Measurements from ENCODE around the gene IFNL4.

DNA sequence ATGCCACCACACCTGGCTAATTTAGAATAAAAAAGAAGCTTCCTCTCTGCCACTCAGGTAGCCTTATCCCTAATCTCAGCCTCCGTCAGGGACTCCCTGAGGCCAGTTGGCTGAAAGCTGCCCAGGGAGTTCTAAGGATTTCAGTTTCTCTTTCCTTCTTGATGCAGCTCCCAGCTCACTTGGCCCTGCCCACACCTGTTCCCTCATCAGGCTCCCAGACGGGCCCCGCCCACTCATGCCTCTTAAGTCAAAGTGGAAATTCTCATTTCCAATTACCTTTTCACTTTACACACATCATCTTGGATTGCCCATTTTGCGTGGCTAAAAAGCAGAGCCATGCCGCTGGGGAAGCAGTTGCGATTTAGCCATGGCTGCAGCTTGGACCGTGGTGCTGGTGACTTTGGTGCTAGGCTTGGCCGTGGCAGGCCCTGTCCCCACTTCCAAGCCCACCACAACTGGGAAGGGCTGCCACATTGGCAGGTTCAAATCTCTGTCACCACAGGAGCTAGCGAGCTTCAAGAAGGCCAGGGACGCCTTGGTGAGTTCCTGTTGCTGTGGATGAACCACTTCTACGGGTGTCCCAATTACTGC lies 47.5 kb upstream of the IFNL4 start, which contains the start of gene IFNL1:
- TF ChIP-seq PATZ1 (CRISPR knock-in tag; IDR thresholded peaks at IDR 0.05; ENCODE audit: borderline replicate concordance) (no peak), ARNTL (CRISPR knock-in tag; IDR thresholded peaks at IDR 0.05; ENCODE audit: borderline replicate concordance, low read depth) (no peak), ZFP3 (CRISPR knock-in tag; IDR thresholded peaks at IDR 0.05) (no peak), OSR1 (CRISPR knock-in tag; IDR thresholded peaks at IDR 0.05) (no peak), POU6F1 (CRISPR knock-in tag; IDR thresholded peaks at IDR 0.05; ENCODE audit: borderline replicate concordance, low read depth) (no peak), TOX (CRISPR knock-in tag; IDR thresholded peaks at IDR 0.05; ENCODE audit: borderline replicate concordance) (no peak), ZC3H10 (CRISPR knock-in tag; IDR thresholded peaks at IDR 0.05) (no peak), TSHZ2 (CRISPR knock-in tag; IDR thresholded peaks at IDR 0.05) (no peak), TCF4 (CRISPR knock-in tag; IDR thresholded peaks at IDR 0.05; ENCODE audit: borderline replicate concordance) (no peak), ISL1 (CRISPR knock-in tag; IDR thresholded peaks at IDR 0.05) (no peak), ZFP30 (CRISPR knock-in tag; IDR thresholded peaks at IDR 0.05) (no peak)
- TF ChIP-seq, protein P1, sequence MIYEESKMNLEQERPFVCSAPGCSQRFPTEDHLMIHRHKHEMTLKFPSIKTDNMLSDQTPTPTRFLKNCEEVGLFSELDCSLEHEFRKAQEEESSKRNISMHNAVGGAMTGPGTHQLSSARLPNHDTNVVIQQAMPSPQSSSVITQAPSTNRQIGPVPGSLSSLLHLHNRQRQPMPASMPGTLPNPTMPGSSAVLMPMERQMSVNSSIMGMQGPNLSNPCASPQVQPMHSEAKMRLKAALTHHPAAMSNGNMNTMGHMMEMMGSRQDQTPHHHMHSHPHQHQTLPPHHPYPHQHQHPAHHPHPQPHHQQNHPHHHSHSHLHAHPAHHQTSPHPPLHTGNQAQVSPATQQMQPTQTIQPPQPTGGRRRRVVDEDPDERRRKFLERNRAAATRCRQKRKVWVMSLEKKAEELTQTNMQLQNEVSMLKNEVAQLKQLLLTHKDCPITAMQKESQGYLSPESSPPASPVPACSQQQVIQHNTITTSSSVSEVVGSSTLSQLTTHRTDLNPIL (CRISPR knock-in tag; IDR thresholded peaks at IDR 0.05; ENCODE audit: low read depth), result no peak
